Activated CD8-positive, alpha-beta memory T cell treated with anti-CD3 and anti-CD28 coated beads for 48 hours (primary cell): ENCODE results near the gene AKR7A2.
A peak's percentile ranks its signal among the peaks of the same experiment; 100 is the strongest.

Source experiments
- DNase-seq, 3 experiments: peaks; one replicate each; pipeline ENCODE4 v3.0.0-alpha.2; 2020; ENCODE audit warnings: low read depth in 2 of 3, low spot score in 2 of 3

The AKR7A2 gene

DNA sequence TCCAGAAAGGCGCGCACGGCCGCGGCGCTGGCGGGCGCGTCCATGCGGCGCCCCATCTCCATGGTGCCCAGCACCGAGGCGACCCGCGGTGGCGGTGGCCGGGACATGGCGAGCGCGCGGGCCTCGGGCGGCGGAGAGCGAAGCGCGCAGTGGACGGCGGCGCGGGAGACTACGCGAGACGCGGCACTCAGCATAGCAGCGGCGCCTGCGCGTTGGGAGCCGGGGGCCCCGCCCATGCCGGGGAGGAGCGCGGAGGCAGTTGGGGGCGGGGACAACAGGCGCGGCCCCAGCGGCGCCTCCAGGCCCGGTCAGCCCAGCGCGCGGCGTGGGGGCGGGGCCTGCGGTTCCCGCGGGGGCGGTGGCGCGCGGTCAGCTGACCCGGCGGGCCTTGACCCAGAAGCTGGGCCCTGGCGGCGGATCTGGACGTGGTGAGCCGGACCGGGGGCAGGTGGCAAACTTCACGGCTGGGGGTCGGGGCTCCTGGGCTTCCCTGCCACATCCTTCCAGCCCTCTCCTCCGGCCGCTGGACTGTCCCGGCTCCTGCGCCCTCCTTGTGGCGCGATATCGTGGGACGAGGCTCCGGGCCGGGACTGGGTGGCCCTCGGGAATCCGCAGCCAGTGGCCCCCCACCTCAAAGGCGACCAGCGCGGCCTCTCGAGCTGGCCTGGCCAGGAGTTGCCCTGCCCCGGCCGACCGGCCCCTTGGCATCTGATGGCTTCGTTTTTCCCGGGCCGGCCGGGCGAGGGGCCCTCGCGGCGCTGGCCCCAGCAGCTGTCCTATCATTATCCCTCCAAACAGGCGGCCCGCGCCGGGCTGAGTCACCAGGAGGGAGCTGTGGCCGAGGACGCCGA lies at the start of gene AKR7A2, which contains the start of gene SLC66A1:
Gene AKR7A2, minus strand, starts transcription at position 214 of the 851 bp plus-strand sequence. Its CDS starts 20 bp downstream, at position 194.
Gene SLC66A1, plus strand, starts transcription at position 396 of the 851 bp plus-strand sequence. CDS start 5,352 bp downstream, outside the sequence.
- DNase-seq: peak; percentile 64 to 86 (median 78)

DNA sequence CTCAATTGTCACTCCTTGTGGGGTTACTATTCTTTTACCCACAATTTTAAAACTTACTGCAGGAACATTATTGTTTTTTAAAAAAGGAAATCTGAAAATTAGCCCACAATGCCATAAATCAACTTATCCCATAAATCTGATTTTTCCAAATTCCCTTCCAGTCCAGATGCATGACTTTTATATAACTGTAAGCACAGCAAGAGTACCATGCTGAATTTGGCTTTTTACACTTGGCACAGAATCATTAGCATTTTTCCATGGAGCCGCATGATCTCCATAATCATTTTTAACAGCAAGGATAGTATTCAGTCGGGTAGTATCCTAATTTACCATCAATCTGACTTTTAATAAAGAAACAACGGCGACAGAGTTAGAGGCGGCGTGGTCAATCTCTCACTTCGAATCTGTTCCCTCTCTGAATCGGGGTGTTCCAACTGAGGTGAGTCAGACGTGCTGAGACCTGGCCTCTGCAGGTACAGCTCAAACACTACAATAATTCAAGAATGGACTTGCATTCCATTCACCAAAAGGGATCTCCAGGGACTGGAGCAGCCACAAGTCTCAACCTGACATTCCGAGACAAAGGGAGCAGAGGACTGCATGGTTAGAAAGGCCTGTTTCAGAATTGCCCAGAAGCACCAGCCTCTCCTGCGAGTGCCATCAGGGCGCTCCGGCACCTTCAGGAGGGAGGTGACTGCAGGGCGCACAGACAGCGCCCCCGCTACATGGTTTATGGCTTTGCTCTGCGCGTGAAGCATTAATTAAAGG lies 49.1 kb upstream of the AKR7A2 start:
- no peak for DNase-seq

DNA sequence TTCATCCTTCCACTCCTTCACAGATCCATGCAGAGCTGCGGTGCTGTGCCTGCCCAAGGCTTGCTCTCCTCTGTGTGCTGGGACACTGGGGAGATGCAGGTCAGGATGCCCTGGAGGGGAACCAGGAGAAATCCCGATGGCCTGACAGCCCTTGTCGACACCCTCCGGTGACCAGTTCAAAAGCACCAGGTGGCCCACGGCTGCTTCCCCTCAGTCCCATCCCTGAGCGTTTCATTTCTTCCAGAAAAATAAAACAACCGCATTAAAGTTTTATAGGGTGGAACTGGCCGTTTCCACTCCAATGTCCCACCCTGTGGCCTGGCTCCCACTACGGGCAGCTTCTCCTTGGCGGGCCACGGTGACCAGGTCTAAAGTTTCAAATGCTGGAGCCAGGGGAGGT lies 48.5 kb upstream of the AKR7A2 start:
- DNase-seq: no peak

DNA sequence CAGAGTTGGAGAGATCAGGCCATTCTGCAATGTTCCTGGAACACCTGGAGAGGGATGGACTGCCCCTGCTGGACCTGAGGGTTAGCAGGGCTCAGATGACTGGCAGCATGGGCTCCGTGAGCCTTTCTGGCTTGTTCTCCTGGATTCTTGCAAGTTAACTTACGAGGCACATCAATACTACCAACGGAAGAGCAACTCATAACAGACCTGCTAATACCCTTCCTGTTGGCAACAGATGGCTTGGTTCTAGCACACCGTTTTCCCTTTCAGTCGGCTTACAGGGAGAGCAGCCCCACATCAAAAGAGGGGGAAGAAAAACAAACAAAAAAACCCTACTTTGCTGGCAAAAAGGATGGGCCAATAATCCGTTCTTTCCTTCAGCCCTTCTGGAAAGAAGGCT lies 48.1 kb upstream of the AKR7A2 start:
- DNase-seq: no peak

DNA sequence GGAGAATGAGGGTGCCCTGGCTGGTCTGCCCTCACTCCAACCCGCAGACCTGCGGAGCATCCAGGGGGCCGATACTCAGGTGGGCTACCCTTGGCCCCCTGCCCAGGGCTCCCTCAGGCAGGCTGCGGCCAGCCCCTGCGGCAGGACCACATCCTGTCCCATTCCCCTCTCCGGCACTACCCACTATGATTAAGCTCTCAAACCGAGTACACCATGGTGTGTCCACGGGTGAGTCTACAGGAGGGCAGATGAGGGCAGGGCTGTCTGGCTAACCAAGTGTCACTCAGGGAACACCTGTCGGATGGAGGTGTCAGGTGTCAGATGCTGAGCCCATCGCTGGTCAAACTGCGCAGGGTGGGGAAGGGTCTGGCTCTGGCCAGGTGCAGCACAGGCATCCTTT lies 47.4 kb upstream of the AKR7A2 start:
- no peak for DNase-seq

DNA sequence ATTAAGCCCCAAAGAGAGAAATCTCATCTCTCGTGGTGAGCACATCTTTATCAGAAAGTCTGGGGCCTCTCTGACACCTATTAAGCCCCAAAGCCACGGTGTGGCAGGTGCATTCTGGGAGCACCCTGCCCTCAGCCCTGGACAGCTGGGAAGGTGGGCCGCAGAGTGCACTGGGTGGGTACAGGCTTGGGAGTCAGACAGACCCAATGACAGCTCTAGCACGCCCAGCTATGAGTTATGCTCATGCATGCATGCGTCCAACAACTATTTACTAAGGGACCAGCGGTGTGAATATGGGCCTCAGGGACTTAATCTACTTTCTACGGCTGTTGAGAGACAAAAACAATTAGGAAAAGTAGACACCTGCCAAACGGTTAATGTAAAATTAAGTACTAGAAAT lies 46.8 kb upstream of the AKR7A2 start:
- DNase-seq: no peak

DNA sequence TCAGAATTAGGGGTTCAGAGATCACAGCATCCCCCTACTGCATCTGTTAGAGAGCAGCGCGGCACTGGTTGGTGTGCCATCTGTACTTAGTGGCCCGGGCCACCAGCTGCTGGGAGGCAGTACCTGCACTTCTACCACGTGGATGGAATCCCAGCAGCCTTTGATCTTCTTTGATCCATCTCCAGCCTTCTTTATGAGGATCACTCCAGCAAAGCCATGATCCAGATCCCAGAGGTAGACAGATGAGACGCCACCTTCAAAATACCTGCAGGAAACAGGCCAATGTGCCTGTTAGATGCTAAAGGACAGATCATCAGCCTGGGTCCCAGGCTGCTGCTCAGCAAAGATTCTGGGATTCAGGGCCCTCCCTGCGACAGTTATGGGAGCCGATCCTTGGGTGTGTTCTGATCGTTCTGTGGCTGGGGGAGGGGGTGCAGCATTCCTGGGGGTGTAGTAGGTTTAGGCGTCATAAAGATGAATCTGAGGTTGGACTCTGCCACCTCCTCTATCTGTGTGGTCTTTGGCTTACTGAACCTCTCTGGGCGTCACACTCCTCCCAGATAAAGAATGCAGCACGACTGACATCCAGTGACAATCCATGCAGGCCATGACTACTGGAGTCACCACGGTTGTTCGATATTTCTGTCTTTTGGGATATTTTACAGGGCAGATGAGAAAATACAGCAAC lies 45.5 kb upstream of the AKR7A2 start:
- no peak for DNase-seq

DNA sequence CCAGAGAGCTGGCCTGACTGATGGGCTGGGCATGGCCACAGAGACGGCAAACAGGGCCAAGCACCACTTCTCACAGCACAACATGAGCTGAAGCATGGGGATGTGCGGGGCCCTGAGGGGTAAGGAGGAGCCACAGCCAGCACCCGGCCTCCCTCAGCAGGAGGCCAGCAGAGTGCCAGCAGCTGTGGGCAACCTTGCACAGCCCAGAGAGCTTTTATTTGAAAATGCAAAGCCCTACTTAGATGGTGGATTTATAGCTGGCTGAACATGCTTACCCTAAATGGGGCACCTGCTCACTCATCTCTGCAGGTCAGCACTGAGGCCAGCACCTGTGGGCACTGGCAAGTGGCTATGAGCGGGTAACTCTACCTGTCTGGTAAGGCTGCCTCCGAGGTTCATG lies 44.3 kb upstream of the AKR7A2 start:
- DNase-seq: no peak

DNA sequence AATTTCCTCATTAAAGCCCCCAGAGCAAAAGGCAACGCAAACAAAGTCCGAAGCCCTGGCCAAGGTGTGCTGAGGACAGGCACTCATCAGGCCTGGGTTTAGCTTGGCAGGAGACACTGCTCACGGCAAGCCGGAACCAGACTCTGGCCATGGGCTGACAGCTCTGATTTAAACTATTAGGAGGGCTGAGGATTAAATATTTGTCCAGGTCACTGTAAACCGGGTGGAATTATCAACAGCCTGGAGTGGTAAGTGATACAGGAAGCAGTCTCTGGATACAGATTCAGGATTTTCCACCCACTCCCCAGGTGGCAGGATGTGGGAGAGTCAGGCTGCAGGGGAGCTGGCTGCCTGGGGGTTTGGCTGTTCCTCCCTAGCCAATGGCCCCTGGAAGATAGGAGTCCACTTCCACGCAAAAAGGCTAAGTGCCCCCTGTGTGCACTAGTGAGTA lies 42.6 kb upstream of the AKR7A2 start:
- no peak for DNase-seq

DNA sequence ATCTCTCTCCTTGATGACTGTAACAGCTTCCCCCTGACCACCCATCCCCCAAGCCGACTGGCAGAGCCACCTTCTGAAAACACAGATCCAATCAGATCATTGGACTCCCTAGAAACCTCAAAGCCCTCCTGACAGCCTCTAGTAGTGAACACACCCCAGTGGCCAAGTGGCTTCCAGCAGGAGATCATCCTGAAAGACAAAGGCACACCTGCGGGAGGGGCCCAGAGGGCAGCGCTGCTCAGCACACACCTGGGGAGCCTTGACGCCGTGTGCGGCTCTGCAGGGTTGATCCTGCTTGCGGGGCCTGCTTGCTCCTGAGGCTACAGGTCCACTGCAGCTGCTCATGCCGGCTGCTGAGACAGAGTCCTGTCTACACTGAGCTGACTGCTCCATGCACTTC lies 41.7 kb upstream of the AKR7A2 start:
- DNase-seq: no peak

DNA sequence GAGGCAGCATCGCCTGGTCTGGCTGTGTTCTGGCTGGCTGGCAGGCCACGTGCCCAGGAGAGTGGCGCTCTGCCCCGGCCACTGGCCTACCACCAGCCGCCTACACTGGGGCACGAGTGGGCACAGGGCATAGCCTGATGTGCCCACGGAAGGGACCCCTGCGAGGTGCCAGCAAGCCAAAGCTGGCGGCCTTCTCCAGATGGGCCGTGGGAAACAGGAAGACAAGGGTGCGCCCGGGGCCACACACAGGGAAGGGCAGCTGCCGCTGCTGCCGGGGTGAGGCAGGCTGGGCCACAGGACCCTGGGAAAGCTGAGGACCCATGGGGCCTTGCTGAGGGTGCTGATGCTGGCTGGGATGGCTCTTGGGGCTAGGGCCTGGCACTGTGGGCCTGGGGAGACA lies 40.9 kb upstream of the AKR7A2 start:
- DNase-seq: no peak

DNA sequence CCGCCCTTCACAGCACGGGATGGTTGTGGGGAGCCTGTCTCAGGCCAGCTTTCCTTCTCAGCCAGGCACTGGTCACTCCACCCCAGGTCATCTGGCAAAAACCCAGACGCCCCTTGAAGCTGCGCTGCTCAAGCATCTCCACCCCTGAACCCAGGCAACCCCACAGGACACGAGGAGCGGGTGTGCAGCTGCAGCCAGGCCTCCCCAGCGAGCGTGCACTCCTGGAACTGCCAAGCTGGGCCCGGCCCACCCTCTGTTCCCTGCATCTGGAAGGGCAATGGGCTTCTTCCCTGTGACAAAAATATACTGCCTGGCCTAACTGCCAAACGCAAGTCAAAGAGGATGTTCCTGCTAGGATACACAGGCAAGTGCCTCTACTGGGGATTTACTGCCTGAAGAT lies 39.9 kb upstream of the AKR7A2 start:
- DNase-seq: no peak

DNA sequence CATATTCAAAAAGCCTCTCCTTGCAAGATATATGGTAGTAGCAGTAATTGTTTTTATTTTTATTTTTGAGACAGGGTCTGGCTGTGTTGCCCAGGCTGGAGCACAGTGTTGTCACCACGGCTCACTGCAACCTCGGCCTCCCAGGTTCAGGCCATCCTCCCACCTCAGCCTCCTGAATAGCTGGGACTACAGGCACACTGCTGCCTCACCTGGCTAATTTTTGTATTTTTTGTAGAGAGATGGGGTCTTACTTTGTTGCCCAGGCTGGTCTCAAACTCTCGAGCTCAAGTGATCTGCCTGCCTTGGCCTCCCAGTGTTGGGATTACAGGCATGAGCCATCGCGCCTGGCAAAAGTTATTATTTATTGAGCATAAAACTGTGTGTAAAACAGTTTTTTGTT lies 38.6 kb upstream of the AKR7A2 start:
- no peak for DNase-seq

DNA sequence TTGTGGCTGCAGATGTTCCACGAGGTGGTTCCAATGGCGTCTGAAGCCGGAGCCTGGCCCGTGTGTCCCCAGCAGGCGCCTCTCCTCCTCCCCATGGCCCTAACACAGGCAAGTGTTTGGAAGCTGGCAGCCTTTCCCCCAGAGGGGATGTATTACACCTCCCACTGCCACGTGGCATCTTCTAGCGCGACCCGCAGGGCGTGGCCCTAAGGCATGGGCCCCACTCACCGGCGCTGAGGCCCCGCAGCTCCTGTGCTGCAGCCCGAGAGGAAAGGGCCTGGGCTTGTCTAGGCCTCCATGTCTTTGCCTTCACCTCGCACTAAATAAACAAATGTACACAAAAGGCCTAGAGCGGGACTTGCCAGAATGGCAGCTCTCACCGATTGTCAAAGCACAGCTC lies 38.1 kb upstream of the AKR7A2 start:
- no peak for DNase-seq

DNA sequence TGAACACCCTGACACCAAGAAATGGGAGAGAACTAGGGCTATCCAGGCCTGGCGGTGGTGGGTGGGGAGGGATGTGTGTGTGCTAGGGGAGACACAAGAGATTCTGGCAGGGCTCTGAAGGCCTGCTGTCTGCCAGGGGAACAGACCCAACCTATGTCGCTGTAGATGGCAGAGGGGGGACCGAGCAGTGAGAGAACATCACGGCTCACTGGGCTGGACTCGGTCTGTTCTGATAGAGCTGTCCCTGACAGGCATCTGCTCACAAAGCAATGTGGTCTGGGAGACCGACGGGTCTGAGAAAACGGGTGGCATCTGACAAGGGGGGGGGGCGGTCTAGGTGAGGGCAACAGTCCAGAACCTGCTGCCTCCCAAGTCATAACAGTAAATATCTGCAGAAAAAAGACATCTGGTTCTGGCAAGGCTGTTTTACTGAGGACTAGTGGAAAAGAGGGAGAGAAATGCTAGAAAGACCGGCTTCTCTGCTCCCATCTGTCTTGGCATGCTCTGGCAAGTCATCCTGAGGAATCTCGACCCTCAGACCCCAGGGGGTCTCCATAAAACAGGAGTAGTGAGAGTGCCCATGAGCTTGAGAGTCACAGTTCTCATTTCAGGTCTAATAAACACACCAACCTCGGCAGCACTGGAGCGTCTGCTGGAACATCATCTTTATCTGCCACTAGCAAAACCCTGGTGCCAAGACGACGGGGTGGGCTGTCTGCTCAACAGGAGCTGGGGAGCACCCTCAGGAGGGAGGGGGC lies 36.7 kb upstream of the AKR7A2 start:
- DNase-seq: no peak

DNA sequence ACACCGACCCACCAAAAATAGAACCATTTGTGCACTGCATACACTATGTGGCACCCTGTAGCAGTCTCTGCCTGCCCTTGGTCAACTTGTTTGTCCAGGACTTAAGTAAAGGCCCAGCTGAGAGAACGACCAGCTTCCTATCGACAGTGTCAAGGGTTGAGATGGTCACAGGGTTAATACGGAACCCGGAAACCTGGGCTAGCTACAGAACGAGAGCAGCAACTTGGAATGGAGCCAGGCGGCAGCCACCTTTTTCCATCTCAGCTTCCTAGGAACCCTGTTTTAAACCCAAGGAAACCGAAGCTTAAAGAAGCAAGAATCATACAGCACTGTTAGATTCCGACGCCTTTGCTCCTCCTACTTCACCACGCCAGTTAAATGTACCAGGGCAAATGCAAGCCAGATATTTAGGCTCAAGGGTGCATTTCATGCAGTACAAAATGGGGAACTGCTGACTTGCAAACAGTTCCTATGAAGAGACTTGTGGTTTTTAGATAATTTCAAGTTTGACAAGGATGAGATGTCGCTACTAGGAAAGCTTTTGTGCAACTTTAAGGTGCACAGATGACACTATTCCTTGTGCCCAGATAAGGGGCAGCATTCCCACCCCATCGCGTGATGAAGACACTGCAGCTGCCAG lies 35.7 kb upstream of the AKR7A2 start:
- DNase-seq: no peak

DNA sequence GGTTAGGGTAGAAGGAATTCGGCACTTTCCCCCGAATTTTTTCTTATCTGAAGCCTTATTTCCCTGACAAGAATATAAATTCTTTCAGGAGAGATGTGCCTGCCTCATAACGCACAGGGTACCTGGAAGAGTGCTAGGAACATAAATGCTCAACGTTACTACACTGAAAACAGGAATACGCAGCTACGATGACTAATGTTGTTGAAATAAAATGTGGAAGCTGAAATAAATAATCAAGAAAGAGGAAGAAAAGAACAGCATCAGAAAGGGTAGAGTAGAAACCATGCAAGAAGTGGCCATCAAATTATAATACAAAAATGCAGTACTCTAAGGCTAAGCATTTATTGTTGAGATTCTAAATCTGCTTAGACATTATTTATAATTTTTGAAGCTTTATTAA lies 34.1 kb upstream of the AKR7A2 start:
- DNase-seq: no peak

DNA sequence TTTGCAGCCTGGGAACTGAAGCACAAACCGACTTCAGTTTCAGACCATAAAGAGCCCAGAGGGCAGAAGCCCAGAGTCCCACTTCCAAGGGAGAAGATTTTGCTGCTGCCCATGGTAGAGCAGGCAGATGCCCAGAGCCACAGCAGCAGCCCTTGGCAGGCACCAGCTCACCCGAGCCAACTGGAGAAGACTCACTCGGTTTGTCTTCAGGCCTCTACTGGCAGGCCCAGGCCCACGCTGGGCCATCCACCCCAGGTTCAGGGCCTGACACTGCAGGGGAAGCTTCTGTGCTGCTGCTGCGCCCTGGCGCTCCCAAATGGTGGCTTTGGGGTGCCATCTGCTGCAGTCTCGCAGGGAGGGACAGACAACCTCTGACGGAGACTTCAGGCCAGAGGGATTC lies 33.4 kb upstream of the AKR7A2 start:
- DNase-seq: no peak

DNA sequence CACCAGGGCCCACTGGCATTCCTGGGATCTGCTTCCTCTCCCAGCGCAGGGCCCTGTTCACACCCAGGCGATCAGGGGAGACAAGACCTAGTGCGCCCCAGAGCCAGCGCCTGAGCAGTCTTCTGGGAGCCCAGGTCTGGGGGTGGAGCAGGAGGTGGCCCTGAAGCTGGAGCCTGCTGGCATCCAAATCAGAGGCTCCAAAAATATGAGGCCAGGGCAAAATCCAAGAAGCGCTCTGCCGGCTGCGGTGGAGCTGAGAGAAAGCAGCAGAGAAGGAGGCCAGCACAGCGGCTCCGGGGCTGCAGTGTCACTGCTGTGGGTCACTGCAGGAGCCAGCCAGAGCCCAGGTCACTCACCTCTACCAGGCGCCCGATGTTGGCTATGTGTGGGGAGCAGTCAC lies 32.9 kb upstream of the AKR7A2 start:
- no peak for DNase-seq

DNA sequence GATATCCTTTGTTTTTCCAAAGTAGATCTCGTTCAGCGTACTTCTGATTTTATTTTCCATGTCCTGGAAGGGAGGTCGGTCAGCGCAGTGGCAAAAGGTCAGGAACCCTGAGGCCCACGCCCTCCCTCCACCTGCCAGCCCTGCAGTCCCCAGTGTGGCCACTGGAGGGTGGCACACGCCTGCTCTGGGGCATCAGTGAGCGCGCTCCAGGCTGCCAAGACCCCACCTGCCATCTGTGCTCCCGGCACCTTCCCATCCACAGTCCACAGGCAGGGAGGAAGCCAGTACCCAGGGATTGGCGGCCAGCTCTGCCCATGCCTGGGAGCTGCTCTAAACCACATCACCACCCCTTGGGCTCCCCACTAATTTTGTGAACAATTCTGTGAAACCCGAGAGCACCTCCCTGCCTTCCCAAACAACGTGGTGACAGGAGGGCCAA lies 32.4 kb upstream of the AKR7A2 start:
- DNase-seq: peak in 1 of 3 experiments; percentile 25
